Panc1 (cell line): ENCODE measurements around the gene OVOL1.

Experiments used
- POLR2AphosphoS5 ChIP-seq: IDR thresholded peaks from 2 replicates; pipeline ENCODE4 v1.6.1; 2012; ENCODE audit warnings: mild to moderate bottlenecking, low read depth, low read length, moderate library complexity
- TF ChIP-seq, protein P1 (sequence below): fragments of 450-650 bp; IDR thresholded peaks from 2 replicates; pipeline ENCODE4 v1.5.1; 2017; ENCODE audit warnings: mild to moderate bottlenecking

DNA sequence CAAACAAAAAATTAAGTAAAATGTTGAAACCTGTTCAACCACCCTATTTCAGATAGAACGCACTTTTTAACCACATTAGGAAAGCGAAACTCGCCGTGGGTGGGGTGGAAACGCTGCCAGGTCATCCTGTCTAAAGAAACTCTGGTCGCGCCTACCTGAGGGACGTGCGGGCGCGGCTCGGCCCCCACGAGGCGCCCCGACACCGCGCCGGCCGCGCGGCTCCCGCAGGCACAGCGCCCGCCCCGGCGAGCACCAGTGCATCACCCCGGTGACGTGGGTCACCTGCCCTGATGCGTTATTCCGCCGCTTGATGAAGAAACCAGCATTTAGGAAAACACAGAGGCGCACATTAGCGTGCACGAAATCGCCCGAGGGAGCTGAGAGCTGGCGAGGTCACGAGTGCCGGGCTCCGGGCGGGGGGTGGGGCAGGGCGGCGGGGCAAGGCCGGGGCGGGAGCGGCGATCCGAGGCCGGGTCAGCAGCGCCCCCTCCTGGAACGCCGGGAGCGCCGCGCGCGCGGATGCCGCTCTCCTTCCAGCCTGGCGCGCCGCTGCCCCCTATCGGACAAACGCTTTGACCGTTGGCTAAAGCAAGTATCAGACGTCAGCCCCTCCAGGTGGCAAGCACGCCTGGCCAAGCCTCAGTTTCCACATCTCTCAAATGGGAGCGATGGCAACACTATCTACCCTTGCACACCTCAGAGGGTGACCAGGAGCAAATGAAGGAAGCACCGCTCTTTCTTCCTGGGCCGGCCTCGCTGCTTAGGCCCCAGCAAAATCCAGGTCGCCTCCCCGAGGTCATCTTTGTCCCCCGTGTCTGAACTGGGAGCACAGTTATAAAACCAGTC lies 31.2 kb downstream of the OVOL1 start:
- TF ChIP-seq, protein P1, sequence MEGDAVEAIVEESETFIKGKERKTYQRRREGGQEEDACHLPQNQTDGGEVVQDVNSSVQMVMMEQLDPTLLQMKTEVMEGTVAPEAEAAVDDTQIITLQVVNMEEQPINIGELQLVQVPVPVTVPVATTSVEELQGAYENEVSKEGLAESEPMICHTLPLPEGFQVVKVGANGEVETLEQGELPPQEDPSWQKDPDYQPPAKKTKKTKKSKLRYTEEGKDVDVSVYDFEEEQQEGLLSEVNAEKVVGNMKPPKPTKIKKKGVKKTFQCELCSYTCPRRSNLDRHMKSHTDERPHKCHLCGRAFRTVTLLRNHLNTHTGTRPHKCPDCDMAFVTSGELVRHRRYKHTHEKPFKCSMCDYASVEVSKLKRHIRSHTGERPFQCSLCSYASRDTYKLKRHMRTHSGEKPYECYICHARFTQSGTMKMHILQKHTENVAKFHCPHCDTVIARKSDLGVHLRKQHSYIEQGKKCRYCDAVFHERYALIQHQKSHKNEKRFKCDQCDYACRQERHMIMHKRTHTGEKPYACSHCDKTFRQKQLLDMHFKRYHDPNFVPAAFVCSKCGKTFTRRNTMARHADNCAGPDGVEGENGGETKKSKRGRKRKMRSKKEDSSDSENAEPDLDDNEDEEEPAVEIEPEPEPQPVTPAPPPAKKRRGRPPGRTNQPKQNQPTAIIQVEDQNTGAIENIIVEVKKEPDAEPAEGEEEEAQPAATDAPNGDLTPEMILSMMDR, result peak; percentile 100
- TF ChIP-seq POLR2AphosphoS5, result no peak
